SJCRH30 (cell line): ENCODE results near the gene RYR2. TPM values are rescaled to one million over a fixed set of nuclear protein-coding genes. Genes with fewer than 3 reads are reported as not detected.
A peak's percentile ranks its signal among the peaks of the same experiment; 100 is the strongest.

Experiments used
- DNase-seq, 2 experiments: peaks; one replicate each; pipeline ENCODE4 v3.0.0-alpha.2; 2015 to 2020
- H3K27ac ChIP-seq: fragments of 250-450 bp; sonication (Bioruptor Pico); 2 replicates; pipeline ENCODE4 v1.5.1; 2020; ENCODE audit warnings: mild to moderate bottlenecking, moderate library complexity
- H3K27me3 ChIP-seq: fragments of 250-450 bp; sonication (Bioruptor Pico); 2 replicates; pipeline ENCODE4 v1.5.1; 2020; ENCODE audit warnings: mild to moderate bottlenecking, moderate library complexity
- H3K36me3 ChIP-seq: fragments of 250-450 bp; sonication (Bioruptor Pico); 2 replicates; pipeline ENCODE4 v1.5.1; 2020; ENCODE audit warnings: mild to moderate bottlenecking, moderate library complexity
- H3K4me1 ChIP-seq: fragments of 250-450 bp; sonication (Bioruptor Pico); 2 replicates; pipeline ENCODE4 v1.5.1; 2020; ENCODE audit warnings: mild to moderate bottlenecking, moderate library complexity
- H3K4me3 ChIP-seq: fragments of 250-450 bp; sonication (Bioruptor Pico); 2 replicates; pipeline ENCODE4 v1.5.1; 2020; ENCODE audit warnings: mild to moderate bottlenecking, moderate library complexity
- H3K9me3 ChIP-seq: fragments of 250-450 bp; sonication (Bioruptor Pico); replicated peaks from 2 replicates; pipeline ENCODE4 v1.5.1; 2020; ENCODE audit warnings: mild to moderate bottlenecking, moderate library complexity
- total RNA-seq: library from RNA; depleted of rRNA; stranded (reverse); fragments of >200 nt; shearing (Covaris generic); gene quantifications from 2 replicates; pipeline ENCODE4 v1.2.3, GENCODE V29; 2014

RYR2 gene
- total RNA-seq, 1 experiment from 2014 or later: 1.3 TPM

- no peak for DNase-seq
- no peaks in the 10 kb centered on the region for H3K4me1 ChIP-seq
- no peak overlapping the region for H3K27ac ChIP-seq
- no peaks in the 10 kb centered on the region for H3K27me3 ChIP-seq
- H3K9me3 ChIP-seq: no peaks in the 10 kb centered on the region
- H3K36me3 ChIP-seq: no peaks in the 10 kb centered on the region
- H3K4me3 ChIP-seq: no peak overlapping the region
Observed at GRCh38 chr1:237500566-237500965, 458.6 kb downstream of the RYR2 start.

- no peak for DNase-seq
Observed at GRCh38 chr1:237503292-237503691, 461.3 kb downstream of the RYR2 start.

GRCh38 chr1:237507005-237507404 lies 465.0 kb downstream of the RYR2 start:
- Histone ChIP-seq H3K36me3 (no peaks in the 10 kb centered on the region), H3K27ac (no peak overlapping the region), H3K4me1 (no peaks in the 10 kb centered on the region), H3K9me3 (no peaks in the 10 kb centered on the region), H3K4me3 (no peak overlapping the region), H3K27me3 (no peaks in the 10 kb centered on the region)
- DNase-seq: no peak

More at GRCh38 chr1:237503292-237503691, 461.3 kb downstream of the RYR2 start:
- no peaks in the 10 kb centered on the region for H3K4me1 ChIP-seq
- H3K4me3 ChIP-seq: no peak overlapping the region
- no peaks in the 10 kb centered on the region for H3K27me3 ChIP-seq
- H3K9me3 ChIP-seq: no peaks in the 10 kb centered on the region
- no peaks in the 10 kb centered on the region for H3K36me3 ChIP-seq
- H3K27ac ChIP-seq: no peak overlapping the region

- Histone ChIP-seq H3K27me3 (no peaks in the 10 kb centered on the region), H3K36me3 (no peaks in the 10 kb centered on the region), H3K27ac (no peak overlapping the region), H3K4me3 (no peak overlapping the region), H3K9me3 (no peaks in the 10 kb centered on the region), H3K4me1 (no peaks in the 10 kb centered on the region)
- DNase-seq: no peak
Observed at GRCh38 chr1:237509748-237510147, 467.8 kb downstream of the RYR2 start.

- Histone ChIP-seq H3K9me3 (no peaks in the 10 kb centered on the region), H3K27me3 (no peaks in the 10 kb centered on the region), H3K36me3 (no peaks in the 10 kb centered on the region), H3K4me3 (no peak overlapping the region), H3K27ac (no peak overlapping the region), H3K4me1 (no peaks in the 10 kb centered on the region)
- DNase-seq: no peak
Observed at GRCh38 chr1:237525102-237525501, 483.1 kb downstream of the RYR2 start.

GRCh38 chr1:237527761-237528160 lies 485.8 kb downstream of the RYR2 start:
- no peak overlapping the region for H3K27ac ChIP-seq
- no peak overlapping the region for H3K4me3 ChIP-seq
- no peaks in the 10 kb centered on the region for H3K4me1 ChIP-seq
- no peaks in the 10 kb centered on the region for H3K27me3 ChIP-seq
- DNase-seq: no peak
- no peaks in the 10 kb centered on the region for H3K36me3 ChIP-seq
- no peaks in the 10 kb centered on the region for H3K9me3 ChIP-seq

- no peaks in the 10 kb centered on the region for H3K36me3 ChIP-seq
- DNase-seq: no peak
- H3K4me3 ChIP-seq: no peak overlapping the region
- H3K9me3 ChIP-seq: no peaks in the 10 kb centered on the region
- H3K27ac ChIP-seq: no peak overlapping the region
- no peaks in the 10 kb centered on the region for H3K4me1 ChIP-seq
- no peaks in the 10 kb centered on the region for H3K27me3 ChIP-seq
Observed at GRCh38 chr1:237528545-237528944, 486.6 kb downstream of the RYR2 start.

- no peak overlapping the region for H3K4me3 ChIP-seq
- H3K9me3 ChIP-seq: no peaks in the 10 kb centered on the region
- DNase-seq: no peak
Observed at GRCh38 chr1:237539055-237539454, 497.1 kb downstream of the RYR2 start.

GRCh38 chr1:237542525-237543418 lies 500.8 kb downstream of the RYR2 start:
- H3K27ac ChIP-seq: no peak overlapping the region
- no peaks in the 10 kb centered on the region for H3K4me1 ChIP-seq
- H3K27me3 ChIP-seq: no peaks in the 10 kb centered on the region
- DNase-seq: no peak
- H3K9me3 ChIP-seq: no peaks in the 10 kb centered on the region
- H3K4me3 ChIP-seq: no peak overlapping the region
- no peaks in the 10 kb centered on the region for H3K36me3 ChIP-seq

More at GRCh38 chr1:237539055-237539454, 497.1 kb downstream of the RYR2 start:
- no peaks in the 10 kb centered on the region for H3K36me3 ChIP-seq
- H3K4me1 ChIP-seq: no peaks in the 10 kb centered on the region
- no peak overlapping the region for H3K27ac ChIP-seq
- H3K27me3 ChIP-seq: no peaks in the 10 kb centered on the region

GRCh38 chr1:237553078-237553477 lies 511.1 kb downstream of the RYR2 start:
- no peak overlapping the region for H3K27ac ChIP-seq
- H3K36me3 ChIP-seq: no peaks in the 10 kb centered on the region
- no peaks in the 10 kb centered on the region for H3K4me1 ChIP-seq
- H3K9me3 ChIP-seq: no peaks in the 10 kb centered on the region
- no peaks in the 10 kb centered on the region for H3K27me3 ChIP-seq
- H3K4me3 ChIP-seq: no peak overlapping the region
- DNase-seq: no peak

- DNase-seq: no peak
Observed at GRCh38 chr1:237556911-237557310, 514.9 kb downstream of the RYR2 start.

GRCh38 chr1:237562242-237562823 lies 520.3 kb downstream of the RYR2 start:
- H3K27me3 ChIP-seq: no peaks in the 10 kb centered on the region
- peak in 1 of 2 experiments; percentile 73 for DNase-seq
- no peaks in the 10 kb centered on the region for H3K36me3 ChIP-seq
- H3K9me3 ChIP-seq: no peaks in the 10 kb centered on the region
- H3K4me3 ChIP-seq: no peak overlapping the region
- H3K4me1 ChIP-seq: no peaks in the 10 kb centered on the region
- H3K27ac ChIP-seq: no peak overlapping the region

More at GRCh38 chr1:237556911-237557310, 514.9 kb downstream of the RYR2 start:
- H3K27ac ChIP-seq: no peak overlapping the region
- no peaks in the 10 kb centered on the region for H3K4me1 ChIP-seq
- H3K27me3 ChIP-seq: no peaks in the 10 kb centered on the region
- no peak overlapping the region for H3K4me3 ChIP-seq
- H3K9me3 ChIP-seq: no peaks in the 10 kb centered on the region
- no peaks in the 10 kb centered on the region for H3K36me3 ChIP-seq

- DNase-seq: no peak
- Histone ChIP-seq H3K27ac (no peak overlapping the region), H3K36me3 (no peaks in the 10 kb centered on the region), H3K4me3 (no peak overlapping the region), H3K9me3 (no peaks in the 10 kb centered on the region), H3K27me3 (no peaks in the 10 kb centered on the region), H3K4me1 (no peaks in the 10 kb centered on the region)
Observed at GRCh38 chr1:237565236-237565635, 523.3 kb downstream of the RYR2 start.

- H3K27me3 ChIP-seq: no peaks in the 10 kb centered on the region
- H3K27ac ChIP-seq: no peak overlapping the region
- H3K4me3 ChIP-seq: no peak overlapping the region
- no peak for DNase-seq
- no peaks in the 10 kb centered on the region for H3K36me3 ChIP-seq
- no peaks in the 10 kb centered on the region for H3K4me1 ChIP-seq
- H3K9me3 ChIP-seq: no peaks in the 10 kb centered on the region
Observed at GRCh38 chr1:237566581-237566980, 524.6 kb downstream of the RYR2 start.

- Histone ChIP-seq H3K4me1 (no peaks in the 10 kb centered on the region), H3K9me3 (no peaks in the 10 kb centered on the region), H3K27me3 (no peaks in the 10 kb centered on the region), H3K27ac (no peak overlapping the region), H3K36me3 (no peaks in the 10 kb centered on the region), H3K4me3 (no peak overlapping the region)
- DNase-seq: no peak
Observed at GRCh38 chr1:237568955-237569354, 527.0 kb downstream of the RYR2 start.
